GM18858 (cell line): ENCODE data around the gene SULT2A1.
"Not testable (repeated sequence)": the region's sequence is repeated elsewhere in the genome, so short reads cannot be mapped to it uniquely, and the experiment has no call there.

ENCODE experiments used
- ATAC-seq: cut with Tn5 transposase; IDR thresholded peaks from one replicate; pipeline ENCODE4 v1.9.1; 2021; ENCODE audit not compliant: unreplicated experiment

Gene SULT2A1

DNA sequence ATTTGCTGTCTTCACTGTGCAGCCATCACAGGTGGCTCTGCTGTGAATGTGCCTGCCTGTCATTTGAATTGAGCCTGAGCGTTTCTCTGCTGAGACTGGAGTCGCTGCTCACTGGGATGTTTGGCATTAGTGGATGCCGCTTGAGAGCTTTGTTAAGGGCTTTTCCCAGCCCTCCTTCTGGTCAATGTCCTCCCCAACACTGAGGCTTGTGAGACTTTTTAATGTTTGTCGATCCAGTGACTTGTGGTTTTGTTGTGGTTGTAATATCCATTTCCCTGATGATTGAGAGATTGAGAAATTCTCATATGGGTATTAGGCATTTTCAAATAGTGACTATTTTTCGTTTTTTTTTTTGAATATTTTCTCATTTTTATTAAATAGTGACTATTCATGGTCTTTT is 24.5 kb downstream of the SULT2A1 start:
- no peak for ATAC-seq

DNA sequence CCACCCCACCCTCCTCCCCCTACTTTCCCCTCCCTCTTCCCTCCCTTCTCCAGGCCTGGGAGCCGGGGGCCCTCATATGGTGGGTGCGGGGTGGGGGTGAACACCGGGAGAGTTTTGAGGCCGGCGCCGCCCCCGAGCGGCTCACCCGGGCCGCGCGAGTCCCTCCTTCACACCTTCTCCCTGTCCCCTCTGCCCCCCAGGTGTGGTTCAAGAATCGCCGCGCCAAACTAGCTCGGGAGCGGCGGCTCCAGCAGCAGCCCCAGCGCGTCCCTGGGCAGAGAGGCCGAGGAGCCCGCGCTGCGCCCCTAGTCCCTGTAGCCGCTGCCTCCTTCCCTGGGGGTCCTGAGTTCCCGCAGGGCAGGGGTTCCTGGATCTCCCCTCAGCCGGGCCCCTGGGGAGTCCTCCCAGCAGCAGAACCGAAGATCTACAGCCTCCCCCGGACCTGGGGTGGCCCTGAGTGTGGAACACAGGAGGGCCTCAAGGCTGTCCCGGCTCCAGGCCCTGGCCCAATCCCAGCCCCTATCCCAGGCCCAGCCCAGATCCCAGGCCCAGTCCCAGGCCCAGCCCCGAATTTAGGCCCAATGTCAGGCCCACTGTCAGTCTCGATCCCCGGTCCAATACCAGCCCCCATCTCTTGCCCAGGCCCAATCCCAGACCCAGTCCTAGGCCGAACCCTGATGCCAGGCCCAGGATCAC is 25.4 kb downstream of the SULT2A1 start:
- ATAC-seq, result no peak

DNA sequence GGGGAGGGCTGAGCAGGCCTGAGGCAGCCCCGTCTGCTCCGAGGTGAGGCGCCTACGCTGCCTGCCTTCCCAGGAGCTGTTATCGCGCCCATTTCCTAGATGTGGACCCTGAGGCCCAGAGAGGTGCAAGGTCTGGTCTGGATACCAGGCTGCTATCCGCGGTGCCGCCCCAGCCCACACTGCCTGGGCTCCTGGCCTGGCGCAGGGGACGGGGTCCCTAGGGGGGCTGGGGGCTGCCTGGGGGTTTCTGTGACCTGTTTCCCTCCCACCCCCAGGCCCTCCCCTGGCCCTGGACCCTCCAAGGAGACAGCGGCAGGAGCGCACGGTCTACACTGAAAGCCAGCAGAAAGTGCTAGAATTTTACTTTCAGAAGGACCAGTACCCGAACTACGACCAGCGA is 26.3 kb downstream of the SULT2A1 start:
- ATAC-seq, result not testable (repeated sequence)

DNA sequence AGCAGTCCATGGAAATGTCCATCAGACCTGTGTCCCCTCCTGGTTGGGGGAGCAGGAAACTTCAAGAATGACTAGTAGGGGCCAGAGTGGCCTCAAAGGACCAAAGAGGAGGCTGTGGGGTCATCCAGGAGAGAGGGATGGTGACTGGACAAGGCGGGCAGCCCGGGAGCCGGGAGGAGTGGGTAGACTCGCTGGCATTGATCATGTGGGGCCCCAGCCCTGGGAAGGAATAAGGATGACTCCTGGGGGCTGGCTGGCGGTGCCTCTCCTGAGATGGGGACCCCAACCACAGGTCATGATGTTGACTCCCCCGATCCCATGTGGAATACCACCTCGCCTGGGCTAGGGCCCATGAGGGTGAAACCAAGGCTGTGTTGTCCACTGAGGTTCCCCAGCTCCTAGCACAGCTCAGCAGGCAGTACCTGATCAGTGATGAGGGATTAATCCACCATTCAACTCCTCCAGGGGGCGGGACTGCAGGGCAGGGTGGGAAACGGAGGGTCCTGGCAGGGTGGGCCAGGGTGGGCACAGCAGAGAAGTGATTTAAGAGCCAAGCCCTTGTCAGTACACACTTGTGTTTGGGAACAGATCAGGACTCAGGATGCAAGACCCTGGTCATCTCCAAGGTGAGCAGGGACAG is 27.3 kb downstream of the SULT2A1 start, which contains the start of gene TPRX2:
TSS of gene TPRX2 (plus strand) at position 590 of the 640 bp plus-strand sequence. CDS start at position 602, 12 bp downstream.
- not testable (repeated sequence) for ATAC-seq

DNA sequence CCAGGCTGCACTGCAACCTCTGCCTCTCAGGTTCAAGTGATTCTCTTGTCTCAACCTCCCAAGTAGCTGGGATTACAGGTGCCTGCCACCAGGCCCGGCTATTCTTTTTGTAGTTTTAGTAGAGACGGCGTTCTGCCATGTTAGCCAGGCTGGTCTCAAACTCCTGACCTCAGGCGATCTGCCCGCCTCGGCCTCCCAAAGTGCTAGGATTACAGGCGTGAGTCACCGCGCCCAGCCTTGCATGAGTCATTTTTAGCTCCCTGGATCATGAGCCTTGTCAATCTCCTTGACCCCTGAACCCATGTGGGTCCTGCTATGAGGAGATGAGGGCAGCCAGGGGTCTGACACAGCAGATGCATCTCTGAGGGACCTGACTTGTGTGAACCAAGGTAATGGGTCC is 27.9 kb downstream of the SULT2A1 start:
- not testable (repeated sequence) for ATAC-seq

DNA sequence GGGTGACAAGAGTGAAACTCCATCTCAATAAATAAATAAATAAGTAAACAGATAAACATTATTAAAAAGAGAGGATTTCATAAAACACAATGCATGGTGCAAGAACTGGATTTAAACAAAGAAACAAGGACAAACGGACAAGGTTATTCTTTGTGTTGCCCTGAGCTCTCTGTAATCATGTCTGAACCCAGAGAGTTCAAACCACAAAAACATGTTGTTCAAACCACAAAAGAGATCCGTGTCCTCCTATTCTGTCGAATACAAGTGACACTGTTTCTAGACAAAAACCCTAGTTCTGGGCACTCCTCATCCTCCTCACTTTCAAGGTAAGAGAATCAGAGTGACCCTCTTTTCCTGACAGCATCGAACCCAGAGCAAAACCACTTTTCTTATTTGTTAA is 31.7 kb downstream of the SULT2A1 start:
- ATAC-seq, result no peak

DNA sequence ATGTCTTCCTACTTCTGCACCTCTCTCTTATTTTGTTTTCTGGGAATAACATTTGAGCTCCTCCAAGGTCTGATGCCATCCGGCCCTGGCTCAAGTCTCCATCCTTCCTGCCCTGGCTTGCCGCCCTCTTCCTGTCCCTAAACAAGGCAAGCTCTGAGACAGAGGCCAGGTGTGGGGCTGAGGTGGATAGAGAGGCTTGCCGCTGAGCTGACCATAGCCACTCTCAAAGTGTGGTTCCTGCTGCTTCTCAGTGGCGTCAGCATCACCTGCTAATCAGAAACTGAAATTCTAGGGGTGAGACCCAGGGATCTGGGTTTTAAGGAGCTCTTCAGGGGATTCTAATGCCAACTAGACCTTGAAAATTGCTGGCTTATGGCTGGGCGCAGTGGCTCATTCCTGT is 33.1 kb downstream of the SULT2A1 start:
- ATAC-seq, result no peak

DNA sequence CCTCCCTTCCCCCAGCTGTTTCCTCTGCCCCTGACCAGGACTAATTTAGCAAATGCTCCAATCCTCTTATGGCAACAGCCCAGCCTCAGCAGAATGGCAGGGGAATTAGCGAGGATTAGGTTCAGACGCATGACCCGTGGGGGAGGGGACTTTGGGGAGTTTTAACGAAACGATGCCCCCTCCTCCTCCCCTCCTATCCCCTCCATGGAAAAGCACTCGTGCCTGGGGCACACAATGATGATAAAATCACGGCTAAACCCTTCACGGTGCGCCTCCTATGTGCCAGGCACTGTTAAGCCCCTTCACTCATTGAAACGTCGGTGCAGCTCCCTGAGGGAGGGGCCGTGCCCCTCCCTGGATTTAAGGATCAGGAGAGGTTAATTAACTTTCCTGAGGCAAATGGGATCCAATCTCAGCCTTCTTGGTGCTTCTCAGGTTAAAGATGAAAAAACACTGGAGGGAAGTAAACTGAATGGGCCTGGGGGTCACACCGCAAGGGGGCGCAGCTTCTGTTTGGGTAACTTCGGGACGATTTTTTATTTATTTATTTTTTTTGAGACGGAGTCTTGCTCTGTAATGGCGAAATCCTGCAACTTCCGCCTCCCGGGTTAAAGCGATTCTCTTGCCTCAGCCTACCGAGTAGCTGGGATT is 37.2 kb downstream of the SULT2A1 start:
- no peak for ATAC-seq

DNA sequence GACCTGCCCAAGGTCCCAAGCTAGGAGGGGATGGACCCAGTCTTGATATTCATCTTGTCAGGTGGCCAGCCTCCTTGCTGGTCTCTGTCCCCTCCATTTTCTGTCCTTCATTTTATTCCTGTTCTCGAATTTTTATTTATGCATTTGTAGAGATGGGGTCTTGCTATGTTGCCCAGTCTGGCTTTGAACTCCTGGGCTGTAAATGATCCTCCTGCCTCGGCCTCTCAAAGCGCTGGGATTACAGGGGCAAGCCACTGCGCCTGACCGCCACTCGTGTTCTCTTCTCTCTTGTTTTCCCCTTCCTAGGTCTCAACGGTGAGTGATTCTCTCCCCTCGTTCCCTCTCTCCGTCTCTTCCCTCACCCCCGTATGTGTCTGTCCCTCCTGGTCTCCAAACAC is 37.7 kb downstream of the SULT2A1 start:
- ATAC-seq, result no peak

DNA sequence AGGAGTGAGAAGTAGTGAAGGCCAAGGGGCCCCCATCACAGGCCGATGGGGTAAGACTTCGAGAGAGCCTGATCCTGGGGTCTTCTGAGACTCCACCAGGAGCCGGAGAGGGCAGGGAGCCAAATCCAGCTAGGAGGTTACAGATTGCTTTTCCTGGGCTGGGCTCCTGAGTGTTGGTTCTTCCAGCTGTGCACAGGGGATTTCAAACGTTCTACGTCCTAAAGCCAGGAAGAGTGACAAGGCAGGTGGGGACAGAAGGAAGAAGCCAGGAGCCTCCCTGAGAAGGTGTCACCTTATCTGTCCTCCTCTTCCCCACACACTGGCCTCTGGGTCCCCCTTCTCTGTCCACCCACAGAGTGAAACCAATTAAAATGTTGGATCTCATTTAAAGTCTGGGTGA is 43.2 kb downstream of the SULT2A1 start:
- ATAC-seq, result no peak

DNA sequence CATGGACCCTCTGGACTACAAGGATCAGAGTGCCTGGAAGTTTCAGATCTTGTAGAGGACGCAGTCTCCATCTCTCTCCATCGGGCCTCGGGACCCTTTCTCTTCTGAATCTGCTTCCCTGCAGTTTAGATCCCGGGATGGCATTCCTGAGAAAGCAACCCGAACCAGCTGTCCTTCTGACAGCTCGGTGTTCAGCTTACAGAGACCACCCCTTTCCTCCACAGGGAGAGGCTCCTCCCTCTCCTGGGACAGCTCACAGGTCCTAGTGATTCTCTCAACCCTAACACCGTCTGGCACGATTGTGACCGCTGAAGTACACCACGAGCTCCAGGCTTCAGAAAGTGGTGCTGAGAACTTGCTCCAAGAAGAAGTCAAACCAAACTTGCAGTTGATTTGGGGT is 46.2 kb downstream of the SULT2A1 start:
- no peak for ATAC-seq

DNA sequence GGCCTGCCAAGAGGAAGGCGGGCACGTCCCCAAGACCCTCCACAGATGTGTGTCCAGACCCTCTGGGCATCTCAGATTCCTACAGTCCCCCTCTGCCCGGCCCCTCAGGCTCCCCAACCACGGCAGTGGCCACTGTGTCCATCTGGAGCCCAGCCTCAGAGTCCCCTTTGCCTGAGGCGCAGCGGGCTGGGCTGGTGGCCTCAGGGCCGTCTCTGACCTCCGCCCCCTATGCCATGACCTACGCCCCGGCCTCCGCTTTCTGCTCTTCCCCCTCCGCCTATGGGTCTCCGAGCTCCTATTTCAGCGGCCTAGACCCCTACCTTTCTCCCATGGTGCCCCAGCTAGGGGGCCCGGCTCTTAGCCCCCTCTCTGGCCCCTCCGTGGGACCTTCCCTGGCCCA is 46.7 kb downstream of the SULT2A1 start:
- ATAC-seq, result no peak

DNA sequence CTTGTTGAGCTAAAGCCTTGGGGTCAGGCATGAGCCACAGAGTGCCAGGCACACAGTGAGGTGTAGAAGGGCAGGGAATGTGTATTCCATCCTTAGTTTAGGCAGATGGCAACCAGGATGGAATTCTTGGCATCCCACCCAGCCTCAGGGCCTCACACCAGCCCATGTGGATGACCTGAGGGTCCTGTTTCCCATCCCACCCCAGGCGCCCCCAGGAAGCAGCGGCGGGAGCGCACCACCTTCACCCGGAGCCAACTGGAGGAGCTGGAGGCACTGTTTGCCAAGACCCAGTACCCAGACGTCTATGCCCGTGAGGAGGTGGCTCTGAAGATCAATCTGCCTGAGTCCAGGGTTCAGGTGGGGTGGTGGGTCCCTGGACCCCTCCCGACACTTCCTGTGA is 50.1 kb downstream of the SULT2A1 start:
- no peak for ATAC-seq

DNA sequence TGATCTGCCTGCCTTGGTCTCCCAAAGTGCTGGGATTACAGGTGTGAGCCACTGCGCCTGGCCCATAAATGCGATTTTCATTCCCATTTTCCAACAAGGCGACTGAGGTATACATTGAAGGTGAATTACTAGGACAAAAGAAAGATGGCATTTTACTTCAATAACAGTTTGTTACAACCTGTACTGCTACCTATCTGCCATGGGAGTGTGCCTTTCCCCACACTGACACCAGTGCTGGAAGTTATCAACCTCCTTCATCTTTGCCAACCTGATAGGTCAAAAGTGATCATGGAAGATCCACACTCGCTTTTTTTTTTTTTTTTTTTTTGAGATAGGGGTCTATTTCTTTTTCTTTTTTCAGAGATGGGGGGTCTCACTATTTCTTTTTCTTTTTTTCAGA is 53.4 kb downstream of the SULT2A1 start:
- ATAC-seq, result no peak

DNA sequence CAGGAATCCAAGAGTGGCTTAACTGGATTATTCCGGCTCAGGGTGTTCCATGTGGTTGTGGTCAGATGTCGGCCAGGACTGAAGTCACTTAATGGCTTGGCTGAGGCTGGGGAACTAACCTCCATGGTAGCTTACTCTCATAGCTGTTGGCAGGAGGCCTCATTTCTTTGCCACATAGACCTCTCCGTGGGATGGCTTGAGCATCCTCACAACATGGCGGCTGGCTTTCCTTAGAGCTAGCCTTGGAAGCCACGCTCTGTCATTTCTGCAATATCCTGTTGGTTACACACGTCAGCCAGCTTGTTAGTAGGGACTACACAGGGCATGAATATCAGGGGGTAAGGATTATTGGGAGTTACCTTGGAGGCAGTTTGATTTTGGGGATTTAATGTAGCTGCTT is 59.3 kb downstream of the SULT2A1 start:
- no peak for ATAC-seq

DNA sequence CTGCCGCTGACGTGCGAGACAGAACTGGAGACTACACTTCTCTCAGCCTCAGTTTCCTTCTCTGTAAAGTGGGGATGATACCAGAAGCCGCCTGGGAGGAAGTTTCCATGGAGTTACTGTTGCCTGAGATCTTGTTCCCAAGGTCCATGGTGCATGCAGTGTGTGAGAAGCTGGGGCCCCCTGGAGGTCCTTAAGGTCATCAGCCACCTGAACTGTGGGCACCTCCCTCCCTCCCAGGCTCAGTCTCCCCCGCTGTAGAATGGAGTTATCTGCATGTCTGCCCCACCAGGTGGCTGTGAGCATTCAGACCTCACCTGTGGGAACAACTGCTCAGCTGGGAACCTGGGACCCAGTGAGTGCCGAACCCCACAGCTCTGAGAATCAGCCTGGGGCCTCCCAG is 61.7 kb downstream of the SULT2A1 start:
- no peak for ATAC-seq

DNA sequence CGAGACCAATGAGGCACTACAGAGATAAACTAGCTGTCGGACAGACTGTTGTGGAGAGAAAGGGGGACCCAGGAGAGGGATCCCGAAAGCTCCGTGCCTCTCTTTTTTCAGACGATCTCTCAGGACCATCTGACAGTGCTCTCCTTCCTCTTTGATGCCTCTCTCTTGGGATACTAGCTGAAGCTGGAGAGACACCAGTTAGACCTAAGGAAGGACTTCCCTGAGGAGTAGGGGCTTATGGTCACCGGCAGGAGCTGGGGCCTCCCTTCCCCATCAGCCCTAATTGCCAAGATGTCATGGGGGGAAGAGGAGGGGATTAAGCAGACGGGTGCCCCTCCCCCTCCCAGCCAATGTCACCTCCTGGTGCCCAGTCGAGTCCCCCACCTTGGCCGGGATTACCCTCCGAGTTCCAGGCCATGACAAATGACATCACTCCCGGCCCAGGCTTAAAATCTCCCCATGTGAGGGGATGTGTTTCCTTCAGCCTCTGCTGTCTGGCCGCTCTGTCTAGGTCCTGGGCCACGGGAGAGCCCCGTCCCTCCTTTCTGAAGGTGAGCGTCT is 64.6 kb downstream of the SULT2A1 start, which contains the start of gene CRX:
TSS of gene CRX (plus strand) at position 478 of the 561 bp plus-strand sequence. CDS start 12,507 bp downstream, outside the sequence.
- ATAC-seq, result no peak
